H1 (cell line): Measurements from ENCODE around the gene ACYP2. TPM values are rescaled to one million over a fixed set of nuclear protein-coding genes. Genes with fewer than 3 reads are reported as not detected.

Experiments used
- CTCF ChIA-PET: fragments of 300-600 bp; sonication (Branson Sonifier 250); formaldehyde crosslinking; loops from one replicate; lab custom pipeline; 2021; ENCODE audit not compliant: partially characterized antibody; lab: Charles Lee
- POLR2A ChIA-PET: fragments of 300-600 bp; sonication (Branson Sonifier 250); formaldehyde crosslinking; loops from one replicate; lab custom pipeline; 2021; ENCODE audit warnings: inconsistent platforms; ENCODE audit not compliant: partially characterized antibody; lab: Charles Lee
- DNase-seq, 2 experiments: peaks; one replicate each; pipeline versions ENCODE4 v3.0.0 to v3.0.0-alpha.2; 2010 to 2022; ENCODE audit warnings: low spot score in 2 of 2, low read depth in 1 of 2, mixed read lengths in 1 of 2
- FAIRE-seq: peaks from 2 replicates; lab custom pipeline; 2011; peaks lifted over from hg19 to GRCh38; lab: Jason Lieb, UNC
- H2AFZ ChIP-seq: 2 replicates; pipeline ENCODE4 v1.8.1; 2012; ENCODE audit warnings: low read length, inconsistent platforms
- H2AK5ac ChIP-seq: 2 replicates; pipeline ENCODE4 v1.6.1; 2013; ENCODE audit warnings: low read depth, low read length
- H2BK120ac ChIP-seq: replicated peaks from 2 replicates; pipeline ENCODE3; 2013; ENCODE audit warnings: low read depth, low read length, inconsistent platforms
- H2BK12ac ChIP-seq: 2 replicates; pipeline ENCODE4 v1.6.1; 2013; ENCODE audit warnings: low read depth, low read length
- H2BK15ac ChIP-seq: 2 replicates; pipeline ENCODE4 v1.6.1; 2013; ENCODE audit warnings: low read length
- H2BK20ac ChIP-seq: 2 replicates; pipeline ENCODE4 v1.6.1; 2013; ENCODE audit warnings: low read length
- H2BK5ac ChIP-seq: 2 replicates; pipeline ENCODE4 v1.6.1; 2013; ENCODE audit warnings: low read depth, low read length
- H3K14ac ChIP-seq: 2 replicates; pipeline ENCODE4 v1.6.1; 2013; ENCODE audit warnings: inconsistent platforms; ENCODE audit not compliant: insufficient read length
- H3K18ac ChIP-seq: 2 replicates; pipeline ENCODE4 v1.6.1; 2013; ENCODE audit warnings: low read length; ENCODE audit errors: extremely low read depth
- H3K23ac ChIP-seq: 2 replicates; pipeline ENCODE4 v1.6.1; 2013; ENCODE audit warnings: inconsistent platforms; ENCODE audit not compliant: insufficient read length
- H3K23me2 ChIP-seq: 2 replicates; pipeline ENCODE4 v1.6.1; 2013; ENCODE audit warnings: low read depth, low read length
- H3K27ac ChIP-seq: 2 replicates; pipeline ENCODE4 v1.6.1; 2011; ENCODE audit warnings: low read depth, low read length, inconsistent platforms
- H3K27me3 ChIP-seq, 4 experiments: replicated peaks in 1 of 4; 1 replicate in 1 of 4; 2 replicates in 3 of 4; pipeline versions ENCODE4 v1.6.1 to v1.8.1; 2011 to 2013; ENCODE audit warnings: low read length in 3 of 4, mild to moderate bottlenecking in 3 of 4, inconsistent platforms in 2 of 4, mixed read lengths in 2 of 4, moderate library complexity in 1 of 4; ENCODE audit not compliant: control insufficient read depth in 3 of 4, insufficient read depth in 3 of 4; ENCODE audit errors: extremely low read depth in 1 of 4
- H3K36me3 ChIP-seq, 4 experiments: 2 replicates each; pipeline versions ENCODE4 v1.6.1 to v1.8.1; 2011 to 2013; ENCODE audit warnings: mild to moderate bottlenecking in 4 of 4, low read length in 3 of 4, moderate library complexity in 2 of 4, control low read depth in 1 of 4, inconsistent platforms in 1 of 4; ENCODE audit not compliant: insufficient read depth in 4 of 4, control insufficient read depth in 2 of 4
- H3K4ac ChIP-seq: replicated peaks from 2 replicates; pipeline ENCODE3; 2013; ENCODE audit warnings: low read length, low read depth, mixed read lengths, inconsistent platforms; ENCODE audit not compliant: insufficient read length
- H3K4me1 ChIP-seq, 4 experiments: replicated peaks in 1 of 4; 1 replicate in 1 of 4; 2 replicates in 3 of 4; pipeline versions ENCODE4 v1.6.1 to v1.8.1; 2011 to 2013; ENCODE audit warnings: low read length in 3 of 4, inconsistent platforms in 2 of 4, mixed read lengths in 1 of 4; ENCODE audit not compliant: insufficient read depth in 4 of 4, control insufficient read depth in 3 of 4
- H3K4me2 ChIP-seq, 2 experiments: 2 replicates each; pipeline versions ENCODE4 v1.6.1 to v1.8.1; 2011 to 2013; ENCODE audit warnings: low read depth in 2 of 2, low read length in 2 of 2, control low read depth in 1 of 2, inconsistent platforms in 1 of 2, mild to moderate bottlenecking in 1 of 2; ENCODE audit not compliant: insufficient read depth in 1 of 2
- H3K4me3 ChIP-seq, 4 experiments: fragments of 200-600, 300-600 bp in 1 of 4; sonication (generic), shearing (Covaris generic), sonication (Bioruptor Twin) in 1 of 4; 2 replicates each; pipeline versions ENCODE4 v1.5.1 to v1.8.1; 2011 to 2016; ENCODE audit warnings: low read length in 4 of 4, low read depth in 3 of 4, control low read depth in 2 of 4, inconsistent platforms in 2 of 4, mild to moderate bottlenecking in 2 of 4, mixed read lengths in 1 of 4, moderate library complexity in 1 of 4; ENCODE audit not compliant: insufficient read depth in 2 of 4; ENCODE audit errors: extremely low read depth in 1 of 4
- H3K56ac ChIP-seq: replicated peaks from 2 replicates; pipeline ENCODE3; 2013; ENCODE audit warnings: low read depth, mild to moderate bottlenecking, mixed read lengths, low read length, inconsistent platforms; ENCODE audit not compliant: insufficient read length
- H3K79me1 ChIP-seq: 2 replicates; pipeline ENCODE4 v1.6.1; 2013; ENCODE audit warnings: low read depth, low read length, control low read depth
- H3K79me2 ChIP-seq, 2 experiments: 2 replicates each; pipeline versions ENCODE4 v1.6.1 to v1.8.1; 2012 to 2013; ENCODE audit warnings: low read length in 2 of 2, mild to moderate bottlenecking in 2 of 2, inconsistent platforms in 1 of 2; ENCODE audit not compliant: insufficient read depth in 2 of 2, control insufficient read depth in 1 of 2
- H3K9ac ChIP-seq, 4 experiments: replicated peaks in 1 of 4; 1 replicate in 1 of 4; 2 replicates in 3 of 4; pipeline versions ENCODE4 v1.6.1 to v1.8.1; 2011 to 2013; ENCODE audit warnings: low read depth in 3 of 4, low read length in 3 of 4, control low read depth in 2 of 4, mild to moderate bottlenecking in 2 of 4, moderate library complexity in 2 of 4, inconsistent platforms in 1 of 4; ENCODE audit errors: extremely low read depth in 1 of 4
- H3K9me3 ChIP-seq, 2 experiments: 2 replicates each; pipeline versions ENCODE4 v1.6.1 to v1.8.1; 2012 to 2013; ENCODE audit warnings: mild to moderate bottlenecking in 2 of 2, moderate library complexity in 2 of 2, control low read depth in 1 of 2, inconsistent platforms in 1 of 2, low read depth in 1 of 2, low read length in 1 of 2, mixed read lengths in 1 of 2; ENCODE audit not compliant: insufficient read depth in 2 of 2
- H4K20me1 ChIP-seq, 2 experiments: replicated peaks in 1 of 2; 2 replicates each; pipeline versions ENCODE3 to v1.8.1; 2011 to 2013; ENCODE audit warnings: inconsistent platforms in 2 of 2, low read length in 2 of 2, mild to moderate bottlenecking in 1 of 2; ENCODE audit not compliant: insufficient read depth in 2 of 2, control insufficient read depth in 1 of 2
- H4K5ac ChIP-seq: 2 replicates; pipeline ENCODE4 v1.6.1; 2013; ENCODE audit warnings: low read length, low read depth, mixed read lengths, inconsistent platforms; ENCODE audit not compliant: insufficient read length
- H4K8ac ChIP-seq: 2 replicates; pipeline ENCODE4 v1.8.0; 2013; ENCODE audit warnings: mild to moderate bottlenecking, moderate library complexity, low read length, inconsistent platforms; ENCODE audit not compliant: insufficient read depth; ENCODE audit errors: extremely low read depth
- H4K91ac ChIP-seq: replicated peaks from 2 replicates; pipeline ENCODE3; 2013; ENCODE audit warnings: low read length, mixed read lengths, inconsistent platforms; ENCODE audit not compliant: insufficient read length
- GTF2F1 ChIP-seq: IDR thresholded peaks from 2 replicates; pipeline ENCODE4 v1.6.1; 2012; ENCODE audit warnings: low read depth, low read length, improper control_type of control experiment, borderline replicate concordance
- KDM4A ChIP-seq: IDR thresholded peaks from one replicate; pipeline ENCODE4 v1.7.1; 2012; ENCODE audit warnings: low read depth, mild to moderate bottlenecking, moderate library complexity, low read length, inconsistent platforms; ENCODE audit not compliant: severe bottlenecking
- WGBS, 2 experiments: shearing (Covaris generic) in 1 of 2; methylation state at CpG; one replicate each; pipeline versions ENCODE4 v1.1.6 to v1.1.7; 2013 to 2015; ENCODE audit warnings: low lambda C conversion rate in 2 of 2, mixed read lengths in 2 of 2, inconsistent platforms in 1 of 2, low coverage in 1 of 2, missing lambda C conversion rate in 1 of 2; ENCODE audit not compliant: insufficient replicate concordance in 2 of 2, insufficient coverage in 1 of 2, insufficient read length in 1 of 2; ENCODE audit errors: extremely low coverage in 1 of 2, missing lambda C conversion rate in 1 of 2; 5-methylcytosine and 5-hydroxymethylcytosine counted together
- polyA plus RNA-seq, 7 experiments: library from polyadenylated mRNA; depleted of rRNA in 3 of 7; stranded (reverse) in 5 of 7; unstranded in 2 of 7; fragments of >200 nt in 5 of 7; fragments of 200-250 nt in 2 of 7; gene quantifications; 1 replicate in 5 of 7; 2 replicates in 1 of 7; 4 replicates in 1 of 7; pipeline versions ENCODE4 v1.2.1 to v1.2.3, GENCODE V29; 2011 to 2013; ENCODE audit warnings: missing spikeins in 2 of 7, mixed read lengths in 2 of 7
- total RNA-seq: library from RNA; stranded (reverse); fragmentation: NEBNext Ultra II Directional; extraction: Animal tissue kit (Norgen Biotek cat#: 25700); gene quantifications from 2 replicates; pipeline ENCODE4 v1.2.1, GENCODE V29; 2021

ACYP2 gene
- total and polyA plus RNA-seq, 2 of the 8 experiments (the other 6 are each of a cell fraction or from before 2014, with no cell fraction given), result 3.4 to 4.4 TPM

DNA sequence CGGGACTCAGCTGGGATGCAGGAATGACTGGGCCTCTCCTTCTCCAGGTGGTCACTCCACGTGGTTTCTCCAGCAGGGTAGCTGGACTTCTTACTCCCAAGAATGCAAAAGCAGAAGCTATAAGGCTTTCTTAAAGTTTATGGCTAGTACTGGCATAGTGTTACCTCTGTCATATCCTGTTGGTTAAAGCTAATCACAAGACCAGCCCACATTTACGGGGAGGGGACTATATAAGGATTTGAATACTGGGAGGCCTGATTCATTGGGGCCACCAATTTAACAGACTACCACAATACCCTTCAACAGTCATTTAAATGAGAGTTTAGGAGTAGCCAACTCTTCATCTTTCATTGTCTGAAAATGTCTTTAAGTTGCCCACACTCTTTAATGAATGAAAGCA, 235.0 kb downstream of the ACYP2 start:
- WGBS, 2 experiments, result 75% methylated on average over 3 of the region's 3 CpGs; no CpG with 5 or more reads in 1 of the 2 experiments
- H3K14ac ChIP-seq, result no peak overlapping the region
- no peak for TF ChIP-seq KDM4A
- TF ChIP-seq GTF2F1, result no peak

More for the DNA sequence above, 235.0 kb downstream of the ACYP2 start:
- Histone ChIP-seq H3K23me2 (no peaks in the 10 kb centered on the region), H3K4me2 (no peak overlapping the region), H3K79me2 (no peaks in the 10 kb centered on the region), H4K91ac (no peak overlapping the region), H3K4ac (no peak overlapping the region), H3K27me3 (no peaks in the 10 kb centered on the region), H3K4me3 (no peak overlapping the region), H3K36me3 (no peaks in the 10 kb centered on the region), H2BK20ac (no peak overlapping the region), H2BK120ac (no peak overlapping the region), H4K5ac (no peak overlapping the region), H4K8ac (no peak overlapping the region), H2BK5ac (no peak overlapping the region), H2BK15ac (no peak overlapping the region), H3K27ac (no peak overlapping the region), H3K23ac (no peak overlapping the region), H3K9me3 (no peaks in the 10 kb centered on the region), H2AFZ (no peak overlapping the region), H4K20me1 (no peaks in the 10 kb centered on the region), H3K18ac (no peak overlapping the region), H2BK12ac (no peak overlapping the region), H3K9ac (no peak overlapping the region), H2AK5ac (no peak overlapping the region), H3K79me1 (no peaks in the 10 kb centered on the region), H3K56ac (no peak overlapping the region), H3K4me1 (peaks cover 0 to 6% (median 0%) of the 10 kb centered on the region in 4 experiments; a peak in 1 of 7 replicates)
- POLR2A ChIA-PET, result interaction anchor here (0.8 kb wide), 1 partner anchor 49 kb away, joined by 4 read pairs; no protein-coding TSS in a partner anchor
- FAIRE-seq (no peak), DNase-seq (no peak)
- CTCF ChIA-PET, result interaction anchor here (0.7 to 1.5 kb wide), 4 partner anchors 9 to 14 kb away, joined by 3 to 10 read pairs (median 3); no protein-coding TSS in a partner anchor
